Sigmoid colon (tissue), 7 donors: ENCODE data around the gene GINS2. TPM values are rescaled to one million over a fixed set of nuclear protein-coding genes. Genes with fewer than 3 reads are reported as not detected.

Experiments
- DNase-seq: peaks from one replicate; pipeline ENCODE4 v3.0.0-alpha.2; 2019
- H3K27ac ChIP-seq, 4 donors: fragments of 200-600 bp; sonication (generic); one replicate each; pipeline ENCODE4 v1.5.1; 2016 to 2019; ENCODE audit warnings: mild to moderate bottlenecking in 1 of 4
- H3K27me3 ChIP-seq, 3 donors: fragments of 200-600 bp; sonication (generic); one replicate each; pipeline ENCODE4 v1.5.1; 2019; ENCODE audit warnings: mild to moderate bottlenecking in 1 of 3
- H3K36me3 ChIP-seq, 4 donors: fragments of 200-600 bp; sonication (generic); one replicate each; pipeline ENCODE4 v1.5.1; 2016 to 2019
- H3K4me1 ChIP-seq, 4 donors: fragments of 200-600 bp; sonication (generic); one replicate each; pipeline ENCODE4 v1.5.1; 2017 to 2019
- H3K4me3 ChIP-seq, 4 donors: fragments of 200-600 bp; sonication (generic); one replicate each; pipeline ENCODE4 v1.5.1; 2017 to 2019; ENCODE audit warnings: mild to moderate bottlenecking in 2 of 4, moderate library complexity in 1 of 4
- H3K9me3 ChIP-seq, 4 donors: fragments of 200-600 bp in 3 of 4; sonication (generic) in 3 of 4; one replicate each; pipeline versions ENCODE4 v1.5.1 to v1.6.1; 2013 to 2019
- CTCF ChIP-seq, 4 experiments: fragments of 450-650 bp in 3 of 4; fragments of 200-600 bp in 1 of 4; IDR thresholded peaks; one replicate each; pipeline ENCODE4 v1.5.1; 2016 to 2019; ENCODE audit warnings: antibody characterized with exemption in 4 of 4, mild to moderate bottlenecking in 3 of 4, moderate library complexity in 2 of 4
- EP300 ChIP-seq, 4 donors: sonication (generic); formaldehyde crosslinking; IDR thresholded peaks; one replicate each; pipeline ENCODE4 v1.6.1; 2017; ENCODE audit warnings: antibody characterized with exemption in 4 of 4
- POLR2A ChIP-seq, 2 donors: fragments of 450-650 bp; IDR thresholded peaks; one replicate each; pipeline ENCODE4 v1.6.1; 2016; ENCODE audit warnings: antibody characterized with exemption in 2 of 2, mild to moderate bottlenecking in 2 of 2, moderate library complexity in 2 of 2
- POLR2AphosphoS5 ChIP-seq, 4 donors: sonication (generic); formaldehyde crosslinking; IDR thresholded peaks; one replicate each; pipeline ENCODE4 v1.6.1; 2017; ENCODE audit warnings: antibody characterized with exemption in 4 of 4
- WGBS, 2 donors: extraction: QIAGEN DNeasy Blood & Tissue Kit; methylation state at CpG; one replicate each; pipeline ENCODE4 v1.1.7; 2013; 5-methylcytosine and 5-hydroxymethylcytosine counted together
- intact Hi-C: fragments of 100-400 bp; cut with DNase I; formaldehyde crosslinking; loops from one replicate; pipeline ENCODE4 v1.15.1; 2023
- polyA plus RNA-seq, 3 donors: library from polyadenylated mRNA; stranded (reverse); fragments of 200-250 nt; gene quantifications; one replicate each; pipeline ENCODE4 v1.2.3, GENCODE V29; 2013
- total RNA-seq, 4 donors: library from RNA; depleted of rRNA; stranded (reverse); fragments of >200 nt; gene quantifications; one replicate each; pipeline ENCODE4 v1.1.0, GENCODE V29; 2016
- donor health status: healthy with polysubstance abuse.
- donor health status: Bipolar disorder and iron deficiency.
- donor health status: healthy.

Gene GINS2
- total and polyA plus RNA-seq, 7 donors: 0.16 to 9.6 (median 1.2) TPM; not detected in 1

DNA sequence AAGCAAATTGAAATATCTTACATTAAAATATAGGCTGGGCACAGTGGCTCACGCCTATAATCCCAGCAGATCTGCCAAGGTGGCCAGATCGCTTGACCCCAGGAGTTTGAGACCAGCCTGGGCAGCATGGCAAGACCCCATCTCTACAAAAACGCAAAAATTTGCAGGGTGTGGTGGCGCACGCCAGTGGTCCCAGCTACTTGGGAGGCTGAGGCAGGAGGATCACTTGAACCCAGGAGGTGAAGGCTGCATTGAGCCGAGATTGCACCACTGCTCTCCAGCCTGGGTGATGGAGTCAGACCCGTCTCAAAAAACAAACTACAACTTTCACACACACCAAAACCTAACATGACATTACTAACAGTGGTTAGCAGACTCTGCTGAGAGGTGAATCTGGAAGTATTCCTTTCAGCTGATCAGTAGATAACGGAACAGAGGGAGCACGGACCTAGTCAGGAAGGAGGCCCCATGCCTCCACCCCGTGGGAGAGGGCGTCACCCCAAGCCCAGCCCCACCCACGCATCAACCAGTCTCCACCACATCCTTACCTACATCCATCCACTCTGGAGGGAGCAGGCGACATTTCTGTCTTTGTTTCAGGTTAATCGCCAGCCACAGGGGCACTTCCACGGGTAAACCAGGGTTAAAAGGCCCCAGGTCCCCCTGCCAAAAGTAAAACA lies 1.7 kb downstream of the GINS2 start:
- Histone ChIP-seq H3K9me3 (no peaks in the 10 kb centered on the region), H3K4me1 (peaks cover 0 to 15% (median 14%) of the 10 kb centered on the region in 4 donors), H3K27ac (no peak overlapping the region), H3K36me3 (no peaks in the 10 kb centered on the region), H3K27me3 (peaks cover 0 to 5% (median 0%) of the 10 kb centered on the region in 3 donors), H3K4me3 (no peak overlapping the region)
- TF ChIP-seq POLR2AphosphoS5 (IDR thresholded peaks at IDR 0.05): no peak
- 46 to 72% methylated on average over 15 of the region's 15 CpGs for WGBS, 2 donors
- DNase-seq: no peak
- intact Hi-C loops: no loop called here

DNA sequence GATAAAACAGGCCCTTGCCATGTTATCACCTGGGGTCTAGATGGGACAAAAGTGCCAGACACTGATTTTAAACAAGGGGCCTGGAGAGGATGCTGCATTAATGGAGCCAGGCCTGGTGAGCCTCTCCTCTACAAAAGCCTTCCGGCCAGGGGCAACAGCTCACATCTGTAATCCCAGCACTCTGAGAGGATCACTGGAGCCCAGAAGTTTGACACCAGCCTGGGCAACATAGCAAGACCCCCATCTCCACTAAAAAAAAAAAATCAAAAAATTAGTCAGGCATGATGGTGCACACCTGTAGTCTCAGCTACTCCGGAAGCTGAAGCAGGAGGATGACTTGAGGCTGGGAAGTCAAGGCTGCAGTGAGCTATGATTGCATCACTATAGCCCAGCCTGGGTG lies 3.5 kb downstream of the GINS2 start:
- 96% methylated on average over 2 of the region's 2 CpGs for WGBS, 2 donors
- peaks cover 0 to 5% (median 0%) of the 10 kb centered on the region in 3 donors for H3K27me3 ChIP-seq
- TF ChIP-seq POLR2A (IDR thresholded peaks at IDR 0.05) (no peak), POLR2AphosphoS5 (IDR thresholded peaks at IDR 0.05) (no peak), CTCF (IDR thresholded peaks at IDR 0.05) (no peak), EP300 (IDR thresholded peaks at IDR 0.05) (no peak)

DNA sequence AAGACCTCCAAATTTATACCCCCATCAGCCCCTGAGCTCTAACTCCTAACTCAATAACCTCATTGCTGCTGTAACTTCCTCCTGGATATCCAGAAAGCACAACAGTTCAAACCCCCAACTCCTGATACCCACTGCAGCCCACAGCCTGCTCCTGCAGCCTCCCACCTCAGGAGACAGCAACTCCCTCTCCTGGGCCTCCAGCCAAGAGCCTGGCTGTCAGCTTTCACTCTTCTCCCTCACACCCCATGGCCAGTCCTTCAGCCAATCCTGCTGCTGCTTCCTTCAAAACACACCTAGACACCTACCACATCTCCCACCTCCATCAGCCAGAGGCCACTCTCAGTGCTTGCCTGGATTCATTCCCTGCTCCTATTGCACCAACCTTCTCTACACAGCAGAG lies 5.4 kb downstream of the GINS2 start:
- Histone ChIP-seq H3K4me3 (no peak overlapping the region), H3K9me3 (no peaks in the 10 kb centered on the region), H3K4me1 (peaks cover 0 to 6% (median 4%) of the 10 kb centered on the region in 4 donors), H3K27ac (no peak overlapping the region), H3K27me3 (no peaks in the 10 kb centered on the region), H3K36me3 (peaks cover 0 to 9% (median 0%) of the 10 kb centered on the region in 4 donors)
- TF ChIP-seq POLR2A (IDR thresholded peaks at IDR 0.05) (no peak), EP300 (IDR thresholded peaks at IDR 0.05) (no peak), CTCF (IDR thresholded peaks at IDR 0.05) (no peak), POLR2AphosphoS5 (IDR thresholded peaks at IDR 0.05) (no peak)
- intact Hi-C loops: no loop called here
- DNase-seq: no peak

More for the DNA sequence above, 3.5 kb downstream of the GINS2 start:
- DNase-seq: no peak
- Histone ChIP-seq H3K4me1 (peaks cover 0 to 15% (median 14%) of the 10 kb centered on the region in 4 donors), H3K4me3 (no peak overlapping the region), H3K9me3 (no peaks in the 10 kb centered on the region), H3K27ac (no peak overlapping the region), H3K36me3 (no peaks in the 10 kb centered on the region)
- intact Hi-C loops: no loop called here

DNA sequence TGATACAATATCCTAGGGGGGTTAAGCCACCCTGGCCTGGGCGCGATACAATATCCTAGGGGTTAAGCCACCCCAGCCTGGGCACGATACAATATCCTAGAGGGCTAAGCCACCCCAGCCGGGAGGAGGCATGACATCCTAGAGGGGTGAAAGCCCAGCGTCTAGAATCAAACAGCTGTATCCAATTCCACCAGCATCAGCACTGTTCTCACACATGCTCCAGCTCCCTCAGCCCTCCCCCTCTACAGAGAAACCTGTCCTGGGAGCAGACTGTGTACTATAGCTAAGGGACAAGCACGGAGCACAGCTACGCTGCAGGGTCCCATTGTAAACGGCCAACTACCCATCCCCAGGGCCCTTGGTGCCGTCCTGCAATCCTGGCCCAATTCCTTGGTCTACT lies 6.2 kb downstream of the GINS2 start:
- WGBS, 2 donors: 93 to 95% methylated on average over 9 of the region's 9 CpGs
- H3K9me3 ChIP-seq: no peaks in the 10 kb centered on the region
- TF ChIP-seq CTCF (IDR thresholded peaks at IDR 0.05) (no peak), EP300 (IDR thresholded peaks at IDR 0.05) (no peak), POLR2AphosphoS5 (IDR thresholded peaks at IDR 0.05) (no peak), POLR2A (IDR thresholded peaks at IDR 0.05) (no peak)
- no peak for DNase-seq
- no peaks in the 10 kb centered on the region for H3K27me3 ChIP-seq
- H3K27ac ChIP-seq: no peak overlapping the region
- H3K4me3 ChIP-seq: no peak overlapping the region
- H3K4me1 ChIP-seq: no peaks in the 10 kb centered on the region
- intact Hi-C loops: no loop called here
- H3K36me3 ChIP-seq: peaks cover 0 to 15% (median 0%) of the 10 kb centered on the region in 4 donors

DNA sequence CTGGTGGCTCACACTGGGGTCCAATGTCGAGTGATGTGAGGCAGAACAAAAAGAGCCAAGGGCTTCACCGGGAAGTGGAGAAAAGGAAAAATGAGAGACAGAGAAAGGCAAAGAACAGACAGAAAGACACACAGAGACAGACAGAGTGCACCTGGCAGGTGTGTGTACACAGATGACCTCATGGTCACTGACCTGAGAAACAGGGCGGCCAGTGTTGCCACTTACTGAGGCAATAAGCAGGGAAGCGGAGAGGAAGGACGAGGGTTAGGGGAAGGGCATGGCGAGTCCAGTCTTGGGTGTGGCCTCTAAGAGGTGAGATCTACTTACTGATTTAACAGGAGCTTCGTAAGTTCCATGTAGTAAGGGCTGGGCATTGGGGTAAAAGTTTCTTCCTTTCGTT lies 7.5 kb downstream of the GINS2 start:
- no peak for DNase-seq
- 45 to 78% methylated on average over 8 of the region's 8 CpGs for WGBS, 2 donors
- Histone ChIP-seq H3K4me3 (no peak overlapping the region), H3K9me3 (no peaks in the 10 kb centered on the region), H3K27me3 (no peaks in the 10 kb centered on the region), H3K36me3 (peaks cover 0 to 26% (median 0%) of the 10 kb centered on the region in 4 donors), H3K27ac (no peak overlapping the region), H3K4me1 (no peaks in the 10 kb centered on the region)
- TF ChIP-seq EP300 (IDR thresholded peaks at IDR 0.05): no peak
- no peak for TF ChIP-seq CTCF (IDR thresholded peaks at IDR 0.05)
- TF ChIP-seq POLR2AphosphoS5 (IDR thresholded peaks at IDR 0.05): no peak
- TF ChIP-seq POLR2A (IDR thresholded peaks at IDR 0.05): no peak
- intact Hi-C loops: no loop called here
